GM19467 (cell line): ENCODE results near the gene TOP1.

Experiments used
- ATAC-seq: cut with Tn5 transposase; IDR thresholded peaks from one replicate; pipeline ENCODE4 v1.9.1; 2021; ENCODE audit warnings: mild to moderate bottlenecking, moderate library complexity; ENCODE audit not compliant: unreplicated experiment

TOP1 gene

GRCh38 chr20:41054847-41055230, 26.2 kb downstream of the TOP1 start:
- ATAC-seq: no peak

- no peak for ATAC-seq
Measured at GRCh38 chr20:41055679-41056078, 27.1 kb downstream of the TOP1 start.

GRCh38 chr20:41057999-41058673, 29.5 kb downstream of the TOP1 start:
- ATAC-seq: no peak

- ATAC-seq: no peak
Measured at GRCh38 chr20:41058674-41059635, 30.3 kb downstream of the TOP1 start.

GRCh38 chr20:41061155-41061554, 32.5 kb downstream of the TOP1 start:
- no peak for ATAC-seq

- ATAC-seq: no peak
Measured at GRCh38 chr20:41063442-41063841, 34.8 kb downstream of the TOP1 start.

- ATAC-seq: peak; percentile 64
Measured at GRCh38 chr20:41064377-41064776, 35.8 kb downstream of the TOP1 start.

- ATAC-seq: no peak
Measured at GRCh38 chr20:41065716-41066115, 37.1 kb downstream of the TOP1 start.

- ATAC-seq: no peak
Measured at GRCh38 chr20:41068806-41069205, 40.2 kb downstream of the TOP1 start.

GRCh38 chr20:41072190-41072863, 43.7 kb downstream of the TOP1 start:
- no peak for ATAC-seq

GRCh38 chr20:41072915-41073314, 44.3 kb downstream of the TOP1 start:
- no peak for ATAC-seq

GRCh38 chr20:41074441-41074840, 45.8 kb downstream of the TOP1 start:
- no peak for ATAC-seq

- no peak for ATAC-seq
Measured at GRCh38 chr20:41076776-41077175, 48.2 kb downstream of the TOP1 start.

GRCh38 chr20:41078329-41078728, 49.7 kb downstream of the TOP1 start:
- no peak for ATAC-seq

GRCh38 chr20:41079066-41079465, 50.4 kb downstream of the TOP1 start:
- ATAC-seq: no peak

- no peak for ATAC-seq
Measured at GRCh38 chr20:41080866-41081265, 52.2 kb downstream of the TOP1 start.

GRCh38 chr20:41081276-41081814, 52.7 kb downstream of the TOP1 start:
- ATAC-seq: no peak

- no peak for ATAC-seq
Measured at GRCh38 chr20:41082306-41082705, 53.7 kb downstream of the TOP1 start.

GRCh38 chr20:41085606-41086005, 57.0 kb downstream of the TOP1 start:
- ATAC-seq: no peak

- ATAC-seq: no peak
Measured at GRCh38 chr20:41086402-41087324, 58.0 kb downstream of the TOP1 start.
